Parathyroid adenoma (tissue), 2 donors: ENCODE measurements around the gene ZNF783.

Experiments
- H2AFZ ChIP-seq: fragments of 300-600 bp; sonication (generic); one replicate; pipeline ENCODE4 v1.7.0; 2017; ENCODE audit warnings: antibody characterized with exemption, mild to moderate bottlenecking
- H3K27ac ChIP-seq: fragments of 300-600 bp; sonication (generic); one replicate; pipeline ENCODE4 v1.7.0; 2017
- H3K27me3 ChIP-seq: fragments of 300-600 bp; sonication (generic); one replicate; pipeline ENCODE4 v1.7.0; 2017; ENCODE audit warnings: low read length; ENCODE audit not compliant: control insufficient read depth, insufficient read depth
- H3K36me3 ChIP-seq: fragments of 300-600 bp; sonication (generic); one replicate; pipeline ENCODE4 v1.7.0; 2017; ENCODE audit warnings: low read length; ENCODE audit not compliant: control insufficient read depth, insufficient read depth
- H3K4me1 ChIP-seq: fragments of 300-600 bp; sonication (generic); one replicate; pipeline ENCODE4 v1.7.0; 2017; ENCODE audit warnings: control low read depth
- H3K4me2 ChIP-seq: fragments of 300-600 bp; sonication (generic); one replicate; pipeline ENCODE4 v1.7.0; 2017; ENCODE audit warnings: low read length
- H3K4me3 ChIP-seq: fragments of 300-600 bp; sonication (generic); one replicate; pipeline ENCODE4 v1.7.0; 2017; ENCODE audit warnings: low read depth, low read length
- H3K79me2 ChIP-seq: fragments of 300-600 bp; sonication (generic); one replicate; pipeline ENCODE4 v1.7.0; 2017; ENCODE audit warnings: control low read depth
- H3K9ac ChIP-seq: fragments of 300-600 bp; sonication (generic); one replicate; pipeline ENCODE4 v1.7.0; 2017; ENCODE audit warnings: mild to moderate bottlenecking
- H3K9me3 ChIP-seq: fragments of 300-600 bp; sonication (generic); one replicate; pipeline ENCODE4 v1.7.0; 2017; ENCODE audit warnings: low read length; ENCODE audit not compliant: control insufficient read depth
- CTCF ChIP-seq: fragments of 300-600 bp; sonication (generic); IDR thresholded peaks from one replicate; pipeline ENCODE4 v1.7.0; 2017; ENCODE audit warnings: antibody characterized with exemption, mild to moderate bottlenecking
- donor health status: primary hyperparathyroidism.

ZNF783 gene

GRCh38 chr7:149238051-149238450, 23.9 kb upstream of the ZNF783 start:
- Histone ChIP-seq H2AFZ (no peak overlapping the region), H3K36me3 (no peaks in the 10 kb centered on the region)

DNA sequence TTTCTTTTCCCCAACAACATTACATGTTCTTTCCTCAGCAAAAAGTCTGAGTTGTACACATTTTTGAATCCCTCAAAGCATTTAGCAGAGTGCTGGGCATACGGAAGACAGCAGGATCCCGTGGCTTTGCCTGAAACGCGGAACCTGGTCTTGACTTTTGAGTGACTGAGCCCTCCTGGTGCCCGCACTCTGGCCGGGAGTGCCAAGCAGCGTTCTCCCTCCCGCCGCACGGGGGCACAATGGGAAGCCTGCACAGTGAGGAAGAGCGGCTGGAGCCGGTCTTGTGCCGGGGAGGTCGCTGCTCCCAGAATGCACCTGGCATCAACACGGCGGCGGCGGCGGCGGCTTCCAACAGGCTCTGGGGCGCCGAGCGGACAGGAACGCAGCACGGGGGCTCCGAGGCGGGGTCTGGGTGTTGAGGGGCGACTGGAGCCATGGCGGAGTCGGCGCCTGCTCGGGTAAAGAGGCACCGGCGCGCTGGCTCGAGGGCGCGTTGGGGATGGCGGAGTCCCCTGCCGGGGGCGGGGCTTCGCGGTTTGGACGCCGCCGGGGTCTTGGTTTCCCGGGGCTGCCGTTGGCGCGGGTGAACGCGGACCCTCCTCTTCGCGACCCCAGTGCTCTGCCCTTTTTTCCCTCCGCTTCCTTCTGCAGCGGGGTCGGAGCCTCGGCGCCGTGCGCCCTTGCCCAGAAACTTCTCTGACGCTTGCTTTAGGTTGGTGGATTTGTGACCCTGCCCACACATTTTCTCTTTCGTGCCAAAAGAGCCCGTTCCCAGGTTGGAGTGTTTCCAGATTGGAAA, 22.5 kb upstream of the ZNF783 start, which contains the start of gene ZNF212:
Gene ZNF212, plus strand, starts transcription at position 307 of the 799 bp plus-strand sequence. Its CDS starts 128 bp downstream, at position 435.
- Histone ChIP-seq H3K4me3 (peak within 1 kb of the TSS; percentile 89), H3K4me2 (peak within 1 kb of the TSS; percentile 63), H3K27me3 (no peaks in the 10 kb centered on the region), H3K79me2 (peaks cover 30% of the 10 kb centered on the region), H2AFZ (peak within 1 kb of the TSS; percentile 66), H3K4me1 (peaks cover 2% of the 10 kb centered on the region), H3K27ac (peak within 1 kb of the TSS; percentile 22), H3K9ac (peak within 1 kb of the TSS; percentile 31), H3K36me3 (no peaks in the 10 kb centered on the region), H3K9me3 (no peaks in the 10 kb centered on the region)
- peak; percentile 87 for TF ChIP-seq CTCF

More at GRCh38 chr7:149238051-149238450, 23.9 kb upstream of the ZNF783 start:
- no peaks in the 10 kb centered on the region for H3K27me3 ChIP-seq
- no peak overlapping the region for H3K27ac ChIP-seq
- H3K4me2 ChIP-seq, result no peak overlapping the region
- H3K4me3 ChIP-seq, result no peak overlapping the region
- H3K4me1 ChIP-seq, result peaks cover 2% of the 10 kb centered on the region
- peaks cover 30% of the 10 kb centered on the region for H3K79me2 ChIP-seq
- H3K9ac ChIP-seq, result no peak overlapping the region
- TF ChIP-seq CTCF, result no peak
- no peaks in the 10 kb centered on the region for H3K9me3 ChIP-seq

GRCh38 chr7:149240637-149241036, 21.4 kb upstream of the ZNF783 start:
- Histone ChIP-seq H3K9ac (no peak overlapping the region), H3K4me3 (peak overlapping the region; percentile 35), H3K27ac (no peak overlapping the region), H3K4me1 (peaks cover 2% of the 10 kb centered on the region), H3K36me3 (no peaks in the 10 kb centered on the region), H3K4me2 (peak overlapping the region; percentile 37), H3K27me3 (no peaks in the 10 kb centered on the region), H2AFZ (no peak overlapping the region), H3K9me3 (no peaks in the 10 kb centered on the region), H3K79me2 (peaks cover 30% of the 10 kb centered on the region)
- TF ChIP-seq CTCF, result no peak

DNA sequence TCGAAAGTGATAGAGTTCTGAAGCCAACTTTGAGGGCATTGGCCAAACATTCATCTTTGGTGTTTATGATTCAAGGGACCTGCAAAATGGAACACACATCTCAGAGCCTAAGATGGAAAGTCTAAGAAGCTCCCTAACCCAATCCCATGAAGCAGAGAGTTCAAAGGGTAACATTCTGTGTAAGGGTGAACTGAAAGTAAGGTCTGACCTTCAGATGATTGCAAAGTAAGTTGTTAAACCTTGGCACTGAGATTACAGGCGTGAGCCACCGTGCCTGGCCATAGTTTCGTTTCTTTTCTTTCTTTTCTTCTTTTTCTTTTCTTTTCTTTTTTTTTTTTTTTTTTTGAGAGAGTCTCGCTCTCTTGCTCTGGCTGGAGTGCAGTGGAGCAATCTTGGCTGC, 20.3 kb upstream of the ZNF783 start:
- H3K4me3 ChIP-seq, result no peak overlapping the region
- no peak overlapping the region for H3K27ac ChIP-seq
- H3K4me2 ChIP-seq, result no peak overlapping the region
- H3K9ac ChIP-seq, result no peak overlapping the region
- H3K36me3 ChIP-seq, result no peaks in the 10 kb centered on the region
- peaks cover 2% of the 10 kb centered on the region for H3K4me1 ChIP-seq
- peaks cover 32% of the 10 kb centered on the region for H3K79me2 ChIP-seq
- H3K27me3 ChIP-seq, result no peaks in the 10 kb centered on the region
- no peaks in the 10 kb centered on the region for H3K9me3 ChIP-seq
- H2AFZ ChIP-seq, result no peak overlapping the region
- no peak for TF ChIP-seq CTCF
